Measurements from ENCODE around the gene MICAL3. TPM values are rescaled to one million over a fixed set of nuclear protein-coding genes. Genes with fewer than 3 reads are reported as not detected.

Gene MICAL3
- total and polyA plus RNA-seq, 2 of the 8 experiments (the other 6 are each of a cell fraction or from before 2014, with no cell fraction given) = 8.3 to 41.8 TPM

GRCh38 chr22:17828502-17829080 is 195.8 kb downstream of the MICAL3 start:
- H2BK5ac ChIP-seq (ENCODE audit: low read depth, low read length) = no peak overlapping the region
- FAIRE-seq = no peak
- H3K27me3 ChIP-seq (replicated peaks in 1 of 4; ENCODE audit: control insufficient read depth in 3 of 4, extremely low read depth in 1 of 4, insufficient read depth in 3 of 4, low read length in 3 of 4) = no peaks in the 10 kb centered on the region
- H2AFZ ChIP-seq (ENCODE audit: low read length) = no peak overlapping the region
- peaks cover 1 to 6% of the 10 kb centered on the region in 2 experiments for H4K20me1 ChIP-seq (replicated peaks in 1 of 2; ENCODE audit: control insufficient read depth in 1 of 2, insufficient read depth in 2 of 2, low read length in 2 of 2)
- H3K4me2 ChIP-seq (ENCODE audit: insufficient read depth in 1 of 2, low read depth in 2 of 2, low read length in 2 of 2) = no peak overlapping the region
- no peaks in the 10 kb centered on the region for H3K79me1 ChIP-seq (ENCODE audit: low read depth, low read length)
- H4K5ac ChIP-seq (ENCODE audit: insufficient read length, low read depth, low read length) = no peak overlapping the region
- no peak overlapping the region for H2BK120ac ChIP-seq (replicated peaks; ENCODE audit: low read depth, low read length)
- H2AK5ac ChIP-seq (ENCODE audit: low read depth, low read length) = no peak overlapping the region
- DNase-seq (ENCODE audit: low read depth in 1 of 2, low spot score in 2 of 2) = no peak
- TF ChIP-seq POLR2AphosphoS5 (IDR thresholded peaks at IDR 0.05; ENCODE audit: low read depth, low read length) (no peak), YY1 (IDR thresholded peaks at IDR 0.05; ENCODE audit: low read depth, low read length) (no peak), JUND (IDR thresholded peaks at IDR 0.05; ENCODE audit: low read length) (no peak), PHF8 (conservative IDR thresholded peaks at IDR 0.05; ENCODE audit: low read depth, low read length) (no peak), KDM5A (IDR thresholded peaks at IDR 0.05; ENCODE audit: low read length) (no peak)
- no peak overlapping the region for H2BK15ac ChIP-seq (ENCODE audit: low read length)
- H3K56ac ChIP-seq (replicated peaks; ENCODE audit: insufficient read length, low read depth, low read length) = no peak overlapping the region
- no peak overlapping the region for H3K4ac ChIP-seq (replicated peaks; ENCODE audit: insufficient read length, low read depth, low read length)
- no peaks in the 10 kb centered on the region for H3K79me2 ChIP-seq (ENCODE audit: control insufficient read depth in 1 of 2, insufficient read depth in 2 of 2, low read length in 2 of 2)
- ChIA-PET POLR2A (ENCODE audit: partially characterized antibody) (interaction anchor here (0.9 kb wide), 1 partner anchor 272 kb away, joined by 3 read pairs; no protein-coding TSS in a partner anchor), CTCF (ENCODE audit: partially characterized antibody) (interaction anchor here (0.7 to 10.5 kb wide), 18 partner anchors 9 to 246 kb away, joined by 3 to 163 read pairs (median 6); partner anchors contain the start of gene PEX26)
- no peak overlapping the region for H3K23ac ChIP-seq (ENCODE audit: insufficient read length)
- no peak overlapping the region for H3K9ac ChIP-seq (replicated peaks in 1 of 4; ENCODE audit: extremely low read depth in 1 of 4, low read depth in 3 of 4, low read length in 3 of 4)
- H4K91ac ChIP-seq (replicated peaks; ENCODE audit: insufficient read length, low read length) = no peak overlapping the region
- no peaks in the 10 kb centered on the region for H3K9me3 ChIP-seq (ENCODE audit: insufficient read depth in 2 of 2, low read depth in 1 of 2, low read length in 1 of 2)
- H3K18ac ChIP-seq (ENCODE audit: extremely low read depth, low read length) = no peak overlapping the region
- H3K23me2 ChIP-seq (ENCODE audit: low read depth, low read length) = no peaks in the 10 kb centered on the region
- H3K4me3 ChIP-seq (ENCODE audit: extremely low read depth in 1 of 4, insufficient read depth in 2 of 4, low read depth in 3 of 4, low read length in 4 of 4) = no peak overlapping the region
- H3K36me3 ChIP-seq (ENCODE audit: control insufficient read depth in 2 of 4, insufficient read depth in 4 of 4, low read length in 3 of 4) = no peaks in the 10 kb centered on the region
- 91% methylated on average over 5 of the region's 6 CpGs; no CpG with 5 or more reads in 1 of the 2 experiments for WGBS, 2 experiments (ENCODE audit: extremely low coverage in 1 of 2, insufficient coverage in 1 of 2, insufficient read length in 1 of 2, insufficient replicate concordance in 2 of 2, low coverage in 1 of 2, low lambda C conversion rate in 2 of 2, missing lambda C conversion rate in 1 of 2)
- H2BK12ac ChIP-seq (ENCODE audit: low read depth, low read length) = no peak overlapping the region
- H2BK20ac ChIP-seq (ENCODE audit: low read length) = no peak overlapping the region
- H3K27ac ChIP-seq (ENCODE audit: low read depth, low read length) = no peak overlapping the region
- no peak overlapping the region for H3K14ac ChIP-seq (ENCODE audit: insufficient read length)
- no peak overlapping the region; the same call in 1 of the 2 replicates for H4K8ac ChIP-seq (ENCODE audit: extremely low read depth, insufficient read depth, low read length)
- H3K4me1 ChIP-seq (replicated peaks in 1 of 4; ENCODE audit: control insufficient read depth in 3 of 4, insufficient read depth in 4 of 4, low read length in 3 of 4) = no peaks in the 10 kb centered on the region
